DMS 273 (cell line): Measurements from ENCODE around the gene CAMTA1.

ENCODE experiments used
- DNase-seq: peaks from one replicate; lab custom pipeline; 2025; ENCODE audit not compliant: unreplicated experiment; lab: John Stamatoyannopoulos, UW

The CAMTA1 gene

DNA sequence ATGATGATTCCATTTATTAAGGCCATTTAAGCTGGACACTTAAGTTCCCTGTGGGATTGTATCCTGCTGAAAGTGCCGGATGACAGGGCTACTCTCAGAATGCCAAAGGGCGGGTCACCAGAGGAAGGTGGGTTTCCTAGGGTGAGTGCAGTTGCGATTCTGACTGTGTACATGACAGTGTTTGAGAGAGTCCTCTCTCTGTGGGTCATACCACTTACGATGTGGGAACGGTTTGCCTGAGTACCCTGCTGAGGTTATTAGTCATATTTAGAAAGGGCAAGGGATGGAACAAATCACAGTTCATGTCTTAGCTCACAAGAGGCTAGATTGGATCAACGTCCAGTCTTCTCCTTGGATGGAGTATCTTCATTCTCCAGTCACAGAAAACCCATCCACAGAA, 461.9 kb downstream of the CAMTA1 start:
- DNase-seq = no peak

DNA sequence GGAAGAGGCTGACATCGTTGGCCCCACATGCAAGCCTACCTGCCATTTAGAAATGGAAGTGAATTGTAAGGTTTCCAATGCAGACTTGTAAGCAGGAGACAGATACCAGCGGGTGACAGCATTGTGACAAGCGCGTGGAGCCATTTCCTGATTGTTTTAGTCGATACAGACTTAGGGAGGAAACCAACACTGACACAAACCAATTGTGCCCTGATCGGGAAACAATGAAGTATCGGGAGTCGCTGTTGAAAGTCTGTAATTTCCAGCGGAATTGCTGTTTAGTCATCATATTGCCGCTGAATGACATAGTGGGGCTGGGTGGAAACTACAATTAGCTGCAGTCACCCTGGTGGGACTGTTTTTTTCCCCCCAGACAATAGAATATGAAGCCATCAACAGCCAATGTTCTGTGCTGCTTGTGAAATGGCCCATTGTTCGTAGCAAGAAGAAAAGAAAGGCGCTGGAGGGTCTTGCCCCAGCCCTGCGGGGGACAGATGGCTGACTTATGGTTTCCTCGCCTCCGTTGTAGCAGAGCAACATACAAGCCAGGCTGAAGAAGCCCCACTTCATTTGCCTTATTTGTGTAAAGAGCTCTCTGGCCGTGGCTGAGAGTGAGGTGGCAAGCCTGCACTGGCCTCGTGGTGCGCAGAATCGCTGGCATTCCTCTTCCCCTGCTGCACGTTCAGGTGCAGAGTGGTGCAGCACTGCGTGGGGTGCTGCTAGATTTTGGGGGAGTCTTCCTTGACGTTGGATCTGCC, 462.7 kb downstream of the CAMTA1 start:
- no peak for DNase-seq

- no peak for DNase-seq
Measured at GRCh38 chr1:7248549-7249199, 463.4 kb downstream of the CAMTA1 start.

GRCh38 chr1:7249516-7249915, 464.3 kb downstream of the CAMTA1 start:
- no peak for DNase-seq

- no peak for DNase-seq
Measured at GRCh38 chr1:7250176-7250575, 464.9 kb downstream of the CAMTA1 start.

DNA sequence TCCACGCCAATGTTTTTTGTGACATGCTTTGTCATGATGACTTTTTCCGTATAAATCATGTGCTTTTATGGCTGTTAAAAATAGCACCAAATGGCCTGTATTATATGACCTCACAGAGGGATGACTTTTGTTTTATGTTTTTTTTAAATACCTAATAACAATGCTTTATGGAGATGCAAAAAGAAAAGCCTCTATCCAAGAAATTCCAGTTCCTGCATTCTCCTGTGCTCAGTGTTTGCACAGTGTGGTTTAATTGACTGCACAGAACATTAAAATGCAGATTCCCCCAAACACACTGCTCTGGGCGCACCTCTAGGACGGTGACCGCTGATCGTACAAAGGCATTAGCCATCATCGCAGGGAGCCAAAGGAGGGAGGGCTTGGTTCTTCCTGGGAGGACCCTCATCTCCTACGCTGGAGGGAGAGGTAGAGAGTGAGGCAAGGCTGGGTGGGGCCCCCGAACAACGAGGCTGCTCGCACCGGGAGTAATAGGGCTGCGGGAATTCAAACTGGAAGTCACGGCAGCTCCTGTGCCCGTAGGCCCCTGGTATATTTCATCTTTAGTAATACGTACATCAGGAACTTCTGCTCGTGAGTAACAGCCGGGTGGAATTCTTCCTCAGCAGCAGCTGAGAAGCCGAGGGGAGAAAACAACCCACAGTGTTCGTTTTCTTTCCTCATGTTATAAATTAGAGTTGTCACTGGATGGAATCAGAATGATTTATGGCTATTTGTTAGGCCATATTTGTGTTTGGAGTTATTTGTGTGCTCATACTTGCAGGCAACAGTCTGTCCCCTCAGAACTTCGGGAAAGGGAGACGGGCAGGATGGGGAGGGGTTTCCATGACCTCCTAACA, 465.6 kb downstream of the CAMTA1 start:
- no peak for DNase-seq

GRCh38 chr1:7251454-7251800, 466.2 kb downstream of the CAMTA1 start:
- no peak for DNase-seq

GRCh38 chr1:7252411-7253117, 467.3 kb downstream of the CAMTA1 start:
- no peak for DNase-seq

DNA sequence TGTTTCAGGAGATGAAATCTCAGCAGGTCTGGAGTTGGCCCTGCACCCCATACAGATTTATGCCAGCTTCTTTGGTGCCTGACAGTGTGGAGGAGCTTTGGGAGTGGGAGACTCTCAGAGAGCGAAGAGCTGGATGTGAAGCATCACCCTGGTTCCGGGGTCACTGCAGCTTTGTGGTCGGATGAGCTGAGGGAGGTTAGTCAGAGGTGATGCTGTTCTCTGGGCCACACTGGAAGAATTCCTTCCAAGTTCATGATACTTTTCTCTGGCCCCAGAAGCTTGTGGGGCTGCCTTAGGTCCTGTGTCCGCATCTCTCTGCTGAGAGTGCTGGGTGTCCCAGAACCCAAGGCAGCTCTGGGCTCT, 467.8 kb downstream of the CAMTA1 start:
- no peak for DNase-seq

- DNase-seq = no peak
Measured at GRCh38 chr1:7253988-7254587, 468.8 kb downstream of the CAMTA1 start.

- DNase-seq = no peak
Measured at GRCh38 chr1:7255303-7256058, 470.2 kb downstream of the CAMTA1 start.

GRCh38 chr1:7256526-7256925, 471.3 kb downstream of the CAMTA1 start:
- no peak for DNase-seq

DNA sequence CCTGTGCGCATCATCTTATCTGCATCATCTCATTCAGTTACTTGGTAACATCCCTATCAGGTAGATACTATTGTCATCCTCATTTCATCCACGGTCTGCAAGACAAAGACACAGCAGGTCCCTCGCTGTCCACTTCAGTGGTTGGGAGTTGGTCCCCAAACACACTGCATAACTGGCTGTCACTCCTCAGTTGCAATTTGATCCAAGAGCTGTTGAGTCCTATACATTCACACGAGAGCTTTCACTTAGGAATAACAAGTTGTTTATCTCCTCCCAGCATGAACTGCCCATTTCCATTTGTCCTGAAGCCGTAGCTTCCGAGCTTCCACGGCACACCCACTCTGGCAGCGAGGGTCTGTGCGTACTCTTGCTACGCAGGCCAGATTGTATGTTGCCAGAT, 472.0 kb downstream of the CAMTA1 start:
- DNase-seq = no peak

GRCh38 chr1:7258589-7259135, 473.4 kb downstream of the CAMTA1 start:
- DNase-seq = no peak

GRCh38 chr1:7259955-7260354, 474.7 kb downstream of the CAMTA1 start:
- DNase-seq = no peak

DNA sequence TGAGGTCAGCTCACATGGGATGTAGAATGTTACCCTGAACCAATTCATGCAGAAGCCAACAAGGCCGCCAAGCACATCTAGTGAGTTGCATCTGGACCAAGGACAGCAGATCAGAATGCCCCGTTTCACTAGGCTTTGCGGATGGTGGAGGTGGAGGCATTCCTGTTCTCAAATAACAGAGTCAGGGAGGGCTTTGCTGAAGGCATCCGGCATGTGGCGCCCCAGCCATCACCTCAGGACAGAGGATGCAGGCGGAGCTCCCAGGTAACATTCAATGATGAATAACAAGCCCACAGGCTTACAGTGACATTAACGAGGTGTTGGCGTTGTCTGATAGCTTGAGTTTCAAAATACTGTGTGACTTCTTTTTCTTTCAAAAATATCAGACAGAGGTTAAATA, 476.2 kb downstream of the CAMTA1 start:
- no peak for DNase-seq

GRCh38 chr1:7262611-7263010, 477.4 kb downstream of the CAMTA1 start:
- DNase-seq = peak; percentile 77

- no peak for DNase-seq
Measured at GRCh38 chr1:7263021-7263960, 478.0 kb downstream of the CAMTA1 start.

DNA sequence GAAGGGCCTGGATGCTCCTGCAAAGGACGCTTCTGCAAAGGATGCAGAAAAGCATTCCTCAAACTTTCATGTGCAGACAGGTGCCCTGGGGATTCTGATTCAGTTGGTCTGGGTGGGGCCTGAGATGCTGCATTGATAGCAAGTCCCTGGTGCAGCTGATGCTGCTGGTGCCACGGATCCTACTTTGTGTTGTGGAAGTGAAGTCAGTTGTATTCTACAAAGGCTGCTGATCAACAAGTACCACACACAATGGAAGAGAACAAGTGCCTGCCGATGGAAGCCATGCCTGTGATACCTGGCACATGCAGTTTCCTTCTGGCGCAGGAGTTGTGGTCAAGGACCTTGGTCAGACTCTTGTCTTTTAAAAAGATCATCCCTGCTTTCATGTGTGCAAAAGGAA, 478.8 kb downstream of the CAMTA1 start:
- DNase-seq = no peak
